Measurements from ENCODE around the gene SDK1.
"Not testable (repeated sequence)": the region's sequence is repeated elsewhere in the genome, so short reads cannot be mapped to it uniquely, and the experiment has no call there.

SDK1 gene

GRCh38 chr7:3559278-3559677, 258.2 kb downstream of the SDK1 start:
- peaks cover 3% of the 10 kb centered on the region for H3K4me1 Mint-ChIP-seq (ENCODE audit: low read depth)
- H3K36me3 Mint-ChIP-seq (ENCODE audit: low read depth) = no peaks in the 10 kb centered on the region
- H3K9me3 Mint-ChIP-seq = no peaks in the 10 kb centered on the region
- no peak overlapping the region for H3K4me3 Mint-ChIP-seq
- H3K27ac Mint-ChIP-seq = no peak overlapping the region
- H3K27me3 Mint-ChIP-seq = peaks cover 20% of the 10 kb centered on the region

- no peaks in the 10 kb centered on the region for H3K36me3 Mint-ChIP-seq (ENCODE audit: low read depth)
- H3K4me1 Mint-ChIP-seq (ENCODE audit: low read depth) = peaks cover 8% of the 10 kb centered on the region
- no peak overlapping the region for H3K27ac Mint-ChIP-seq
- no peak overlapping the region for H3K4me3 Mint-ChIP-seq
- no peaks in the 10 kb centered on the region for H3K9me3 Mint-ChIP-seq
- peaks cover 16% of the 10 kb centered on the region for H3K27me3 Mint-ChIP-seq
Measured at GRCh38 chr7:3560495-3560894, 259.4 kb downstream of the SDK1 start.

GRCh38 chr7:3561932-3562331, 260.9 kb downstream of the SDK1 start:
- Mint-ChIP-seq H3K4me3 (no peak overlapping the region), H3K4me1 (ENCODE audit: low read depth) (peaks cover 8% of the 10 kb centered on the region)

GRCh38 chr7:3564231-3564630, 263.2 kb downstream of the SDK1 start:
- Mint-ChIP-seq H3K36me3 (ENCODE audit: low read depth) (no peaks in the 10 kb centered on the region), H3K4me3 (no peak overlapping the region), H3K27me3 (peaks cover 13% of the 10 kb centered on the region), H3K27ac (no peak overlapping the region), H3K9me3 (no peaks in the 10 kb centered on the region), H3K4me1 (ENCODE audit: low read depth) (peaks cover 8% of the 10 kb centered on the region)

More at GRCh38 chr7:3561932-3562331, 260.9 kb downstream of the SDK1 start:
- no peaks in the 10 kb centered on the region for H3K36me3 Mint-ChIP-seq (ENCODE audit: low read depth)
- H3K27ac Mint-ChIP-seq = no peak overlapping the region
- H3K27me3 Mint-ChIP-seq = peaks cover 13% of the 10 kb centered on the region
- no peaks in the 10 kb centered on the region for H3K9me3 Mint-ChIP-seq

GRCh38 chr7:3568516-3568915, 267.5 kb downstream of the SDK1 start:
- no peak overlapping the region for H3K4me3 Mint-ChIP-seq
- no peaks in the 10 kb centered on the region for H3K9me3 Mint-ChIP-seq
- no peaks in the 10 kb centered on the region for H3K36me3 Mint-ChIP-seq (ENCODE audit: low read depth)
- H3K27ac Mint-ChIP-seq = no peak overlapping the region
- peaks cover 8% of the 10 kb centered on the region for H3K4me1 Mint-ChIP-seq (ENCODE audit: low read depth)
- H3K27me3 Mint-ChIP-seq = peaks cover 3% of the 10 kb centered on the region

- Mint-ChIP-seq H3K4me1 (ENCODE audit: low read depth) (peaks cover 4% of the 10 kb centered on the region), H3K27ac (no peak overlapping the region), H3K27me3 (peaks cover 6% of the 10 kb centered on the region), H3K4me3 (no peak overlapping the region), H3K9me3 (no peaks in the 10 kb centered on the region), H3K36me3 (ENCODE audit: low read depth) (no peaks in the 10 kb centered on the region)
Measured at GRCh38 chr7:3569643-3570042, 268.6 kb downstream of the SDK1 start.

GRCh38 chr7:3573151-3573550, 272.1 kb downstream of the SDK1 start:
- no peaks in the 10 kb centered on the region for H3K4me1 Mint-ChIP-seq (ENCODE audit: low read depth)
- peaks cover 13% of the 10 kb centered on the region for H3K9me3 Mint-ChIP-seq
- no peak overlapping the region for H3K4me3 Mint-ChIP-seq
- H3K36me3 Mint-ChIP-seq (ENCODE audit: low read depth) = no peaks in the 10 kb centered on the region
- H3K27me3 Mint-ChIP-seq = peaks cover 7% of the 10 kb centered on the region
- H3K27ac Mint-ChIP-seq = no peak overlapping the region

- H3K27me3 Mint-ChIP-seq = peaks cover 7% of the 10 kb centered on the region
- H3K9me3 Mint-ChIP-seq = peaks cover 14% of the 10 kb centered on the region
- H3K4me3 Mint-ChIP-seq = no peak overlapping the region
- no peaks in the 10 kb centered on the region for H3K4me1 Mint-ChIP-seq (ENCODE audit: low read depth)
- no peaks in the 10 kb centered on the region for H3K36me3 Mint-ChIP-seq (ENCODE audit: low read depth)
- no peak overlapping the region for H3K27ac Mint-ChIP-seq
Measured at GRCh38 chr7:3574386-3574785, 273.3 kb downstream of the SDK1 start.

GRCh38 chr7:3575753-3576531, 274.9 kb downstream of the SDK1 start:
- Mint-ChIP-seq H3K36me3 (ENCODE audit: low read depth) (no peaks in the 10 kb centered on the region), H3K4me3 (no peak overlapping the region), H3K4me1 (ENCODE audit: low read depth) (no peaks in the 10 kb centered on the region), H3K27ac (no peak overlapping the region), H3K27me3 (peaks cover 7% of the 10 kb centered on the region), H3K9me3 (peaks cover 14% of the 10 kb centered on the region)

GRCh38 chr7:3578399-3578798, 277.3 kb downstream of the SDK1 start:
- Mint-ChIP-seq H3K4me1 (ENCODE audit: low read depth) (no peaks in the 10 kb centered on the region), H3K4me3 (no peak overlapping the region), H3K27me3 (peaks cover 4% of the 10 kb centered on the region), H3K27ac (no peak overlapping the region), H3K36me3 (ENCODE audit: low read depth) (no peaks in the 10 kb centered on the region), H3K9me3 (peaks cover 14% of the 10 kb centered on the region)

- peaks cover 14% of the 10 kb centered on the region for H3K9me3 Mint-ChIP-seq
- peaks cover under 1% of the 10 kb centered on the region for H3K27me3 Mint-ChIP-seq
- H3K4me3 Mint-ChIP-seq = no peak overlapping the region
- H3K4me1 Mint-ChIP-seq (ENCODE audit: low read depth) = no peaks in the 10 kb centered on the region
- H3K36me3 Mint-ChIP-seq (ENCODE audit: low read depth) = no peaks in the 10 kb centered on the region
- no peak overlapping the region for H3K27ac Mint-ChIP-seq
Measured at GRCh38 chr7:3579638-3580219, 278.7 kb downstream of the SDK1 start.

- peaks cover 11% of the 10 kb centered on the region for H3K9me3 Mint-ChIP-seq
- H3K4me1 Mint-ChIP-seq (ENCODE audit: low read depth); H3K27ac Mint-ChIP-seq; H3K27me3 Mint-ChIP-seq; H3K4me3 Mint-ChIP-seq; H3K36me3 Mint-ChIP-seq (ENCODE audit: low read depth): not testable (repeated sequence)
Measured at GRCh38 chr7:3582145-3582544, 281.1 kb downstream of the SDK1 start.

- no peak overlapping the region for H3K27ac Mint-ChIP-seq
- no peaks in the 10 kb centered on the region for H3K36me3 Mint-ChIP-seq (ENCODE audit: low read depth)
- H3K27me3 Mint-ChIP-seq = no peaks in the 10 kb centered on the region
- no peaks in the 10 kb centered on the region for H3K4me1 Mint-ChIP-seq (ENCODE audit: low read depth)
- no peaks in the 10 kb centered on the region for H3K9me3 Mint-ChIP-seq
- no peak overlapping the region for H3K4me3 Mint-ChIP-seq
Measured at GRCh38 chr7:3585826-3586225, 284.8 kb downstream of the SDK1 start.

- no peak overlapping the region for H3K27ac Mint-ChIP-seq
- no peaks in the 10 kb centered on the region for H3K9me3 Mint-ChIP-seq
- H3K4me3 Mint-ChIP-seq = no peak overlapping the region
- no peaks in the 10 kb centered on the region for H3K4me1 Mint-ChIP-seq (ENCODE audit: low read depth)
- no peaks in the 10 kb centered on the region for H3K27me3 Mint-ChIP-seq
- no peaks in the 10 kb centered on the region for H3K36me3 Mint-ChIP-seq (ENCODE audit: low read depth)
Measured at GRCh38 chr7:3588341-3588740, 287.3 kb downstream of the SDK1 start.

- no peaks in the 10 kb centered on the region for H3K36me3 Mint-ChIP-seq (ENCODE audit: low read depth)
- H3K27ac Mint-ChIP-seq = no peak overlapping the region
- H3K9me3 Mint-ChIP-seq = no peaks in the 10 kb centered on the region
- no peaks in the 10 kb centered on the region for H3K27me3 Mint-ChIP-seq
- H3K4me3 Mint-ChIP-seq = no peak overlapping the region
- no peaks in the 10 kb centered on the region for H3K4me1 Mint-ChIP-seq (ENCODE audit: low read depth)
Measured at GRCh38 chr7:3589752-3590151, 288.7 kb downstream of the SDK1 start.

- no peaks in the 10 kb centered on the region for H3K9me3 Mint-ChIP-seq
Measured at GRCh38 chr7:3591219-3591618, 290.2 kb downstream of the SDK1 start.

More at GRCh38 chr7:3591219-3591618, 290.2 kb downstream of the SDK1 start:
- Mint-ChIP-seq H3K36me3 (ENCODE audit: low read depth) (no peaks in the 10 kb centered on the region), H3K4me1 (ENCODE audit: low read depth) (no peaks in the 10 kb centered on the region), H3K4me3 (no peak overlapping the region), H3K27me3 (no peaks in the 10 kb centered on the region), H3K27ac (no peak overlapping the region)
